Activated T-cell treated with anti-CD3 and anti-CD28 coated beads for 4 hours (primary cell): Measurements from ENCODE around the gene RTN3.
"Not testable (repeated sequence)": the region's sequence is repeated elsewhere in the genome, so short reads cannot be mapped to it uniquely, and the experiment has no call there.

ENCODE experiments used
- DNase-seq: peaks from one replicate; pipeline ENCODE4 v3.0.0-alpha.2; 2020

RTN3 gene

GRCh38 chr11:63681321-63682065 lies at the start of gene RTN3:
RTN3 (plus strand) TSS chr11:63681500; CDS start chr11:63681637, 137 bp downstream.
- peak; percentile 94 for DNase-seq

GRCh38 chr11:63635762-63636465 lies 45.4 kb upstream of the RTN3 start:
- peak; percentile 69 for DNase-seq

- not testable (repeated sequence) for DNase-seq
Observed at GRCh38 chr11:63638436-63638835, 42.9 kb upstream of the RTN3 start.

- no peak for DNase-seq
Observed at GRCh38 chr11:63639199-63639832, 42.0 kb upstream of the RTN3 start.

- DNase-seq, result no peak
Observed at GRCh38 chr11:63641727-63642126, 39.6 kb upstream of the RTN3 start.

GRCh38 chr11:63643205-63643604 lies 38.1 kb upstream of the RTN3 start:
- no peak for DNase-seq

- DNase-seq, result no peak
Observed at GRCh38 chr11:63652671-63653070, 28.6 kb upstream of the RTN3 start.

- no peak for DNase-seq
Observed at GRCh38 chr11:63660972-63661371, 20.3 kb upstream of the RTN3 start.

- DNase-seq, result no peak
Observed at GRCh38 chr11:63663809-63664208, 17.5 kb upstream of the RTN3 start.

GRCh38 chr11:63666874-63667273 lies 14.4 kb upstream of the RTN3 start:
- DNase-seq, result no peak

GRCh38 chr11:63667995-63668795 lies 13.1 kb upstream of the RTN3 start:
- no peak for DNase-seq

- no peak for DNase-seq
Observed at GRCh38 chr11:63670096-63670432, 11.2 kb upstream of the RTN3 start.

GRCh38 chr11:63670433-63671321 lies 10.6 kb upstream of the RTN3 start:
- no peak for DNase-seq

GRCh38 chr11:63671322-63672155 lies 9.8 kb upstream of the RTN3 start, which contains the start of gene ATL3:
ATL3 (minus strand) TSS chr11:63671376; CDS start chr11:63671335, 41 bp downstream.
- peak; percentile 96 for DNase-seq

GRCh38 chr11:63672156-63672463 lies 9.2 kb upstream of the RTN3 start:
- no peak for DNase-seq

- no peak for DNase-seq
Observed at GRCh38 chr11:63672936-63673539, 8.3 kb upstream of the RTN3 start.

GRCh38 chr11:63673579-63673978 lies 7.7 kb upstream of the RTN3 start:
- DNase-seq, result no peak

- DNase-seq, result no peak
Observed at GRCh38 chr11:63680834-63681320, 423 bp upstream of the RTN3 start.

GRCh38 chr11:63682066-63683021 lies 1.0 kb downstream of the RTN3 start:
- no peak for DNase-seq
